Endothelial cell of umbilical vein (primary cell): ENCODE measurements around the gene ERBB4. TPM values are rescaled to one million over a fixed set of nuclear protein-coding genes. Genes with fewer than 3 reads are reported as not detected.
A peak's percentile ranks its signal among the peaks of the same experiment; 100 is the strongest.

Source experiments
- BruUV-seq: library from RNA; stranded (reverse); fragments of 400-500 nt; replicated peaks from 2 replicates; lab custom pipeline; 2021; lab: Mats Ljungman, UMichigan
- CTCF ChIA-PET: fragments of 300-600, 350-600 bp; sonication (Branson Sonifier 250); formaldehyde crosslinking; loops from one replicate; lab custom pipeline; 2021; ENCODE audit warnings: antibody characterized with exemption, inconsistent platforms; lab: Charles Lee
- POLR2A ChIA-PET: fragments of 300-600, 350-600 bp; sonication (Branson Sonifier 250); formaldehyde crosslinking; loops from one replicate; lab custom pipeline; 2021; ENCODE audit warnings: antibody characterized with exemption, inconsistent platforms; lab: Charles Lee
- DNase-seq: peaks from one replicate; pipeline ENCODE4 v3.0.0-alpha.2; 2011; ENCODE audit warnings: low read depth, low spot score
- FAIRE-seq: peaks from 2 replicates; lab custom pipeline; 2011; peaks lifted over from hg19 to GRCh38; lab: Jason Lieb, UNC
- H2AFZ ChIP-seq: 2 replicates; pipeline ENCODE4 v1.6.0; 2012; ENCODE audit warnings: low read depth, low read length, control low read depth, inconsistent platforms
- H3K27ac ChIP-seq: 2 replicates; pipeline ENCODE4 v1.5.1; 2011; ENCODE audit warnings: low read depth, mild to moderate bottlenecking, control low read depth, low read length, moderate library complexity; ENCODE audit not compliant: insufficient read depth
- H3K27me3 ChIP-seq, 2 experiments: 2 replicates each; pipeline versions ENCODE4 v1.6.0 to v1.6.1; 2011; ENCODE audit warnings: low read length in 2 of 2, mixed read lengths in 1 of 2; ENCODE audit not compliant: control insufficient read depth in 2 of 2, insufficient read depth in 2 of 2
- H3K36me3 ChIP-seq, 2 experiments: 2 replicates in 1 of 2; 3 replicates in 1 of 2; pipeline ENCODE4 v1.5.1; 2011; ENCODE audit warnings: low read length in 2 of 2, mild to moderate bottlenecking in 1 of 2, moderate library complexity in 1 of 2; ENCODE audit not compliant: control insufficient read depth in 2 of 2, insufficient read depth in 2 of 2; ENCODE audit errors: extremely low read depth in 1 of 2
- H3K4me1 ChIP-seq: 3 replicates; pipeline ENCODE4 v1.5.1; 2011; ENCODE audit warnings: mild to moderate bottlenecking, low read length; ENCODE audit not compliant: control insufficient read depth, insufficient read depth; ENCODE audit errors: extremely low read depth
- H3K4me2 ChIP-seq: 2 replicates; pipeline ENCODE4 v1.6.1; 2011; ENCODE audit warnings: low read length, control low read depth, mixed read lengths; ENCODE audit not compliant: insufficient read depth
- H3K4me3 ChIP-seq, 3 experiments: fragments of 200-600 bp in 1 of 3; sonication (generic), shearing (Covaris generic) in 1 of 3; replicated peaks in 1 of 3; 2 replicates each; pipeline ENCODE4 v1.5.1; 2011 to 2016; ENCODE audit warnings: control low read depth in 3 of 3, low read length in 3 of 3, mild to moderate bottlenecking in 2 of 3, inconsistent platforms in 1 of 3, low read depth in 1 of 3, moderate library complexity in 1 of 3; ENCODE audit not compliant: insufficient read depth in 1 of 3
- H3K79me2 ChIP-seq: 2 replicates; pipeline ENCODE4 v1.6.0; 2012; ENCODE audit warnings: low read length, inconsistent platforms; ENCODE audit not compliant: control insufficient read depth, insufficient read depth
- H3K9ac ChIP-seq: replicated peaks from 2 replicates; pipeline ENCODE3; 2011; ENCODE audit warnings: low read length, control low read depth; ENCODE audit not compliant: insufficient read depth; ENCODE audit errors: extremely low read depth
- H3K9me1 ChIP-seq: replicated peaks from 3 replicates; pipeline ENCODE4 v1.6.0; 2011; ENCODE audit warnings: mild to moderate bottlenecking, low read length; ENCODE audit not compliant: control insufficient read depth, insufficient read depth; ENCODE audit errors: extremely low read depth
- H3K9me3 ChIP-seq: replicated peaks from 2 replicates; pipeline ENCODE4 v1.5.1; 2012; ENCODE audit warnings: low read length, inconsistent platforms; ENCODE audit not compliant: control insufficient read depth, insufficient read depth
- H4K20me1 ChIP-seq: replicated peaks from 2 replicates; pipeline ENCODE3; 2011; ENCODE audit warnings: mild to moderate bottlenecking, low read length; ENCODE audit not compliant: control insufficient read depth, insufficient read depth; ENCODE audit errors: extremely low read depth
- EZH2 ChIP-seq: IDR thresholded peaks from 2 replicates; pipeline ENCODE4 v1.6.1; 2012; ENCODE audit warnings: borderline replicate concordance, low read depth, mild to moderate bottlenecking, moderate library complexity, low read length, inconsistent platforms; ENCODE audit not compliant: severe bottlenecking
- GATA2 ChIP-seq: IDR thresholded peaks from 2 replicates; pipeline ENCODE4 v1.7.0; 2011; ENCODE audit warnings: low read depth, mild to moderate bottlenecking, moderate library complexity, mixed read lengths, low read length; ENCODE audit not compliant: insufficient read length, insufficient read depth
- JUN ChIP-seq: IDR thresholded peaks from 2 replicates; pipeline ENCODE4 v1.6.1; 2011; ENCODE audit warnings: borderline replicate concordance, low read depth; ENCODE audit not compliant: insufficient read length, insufficient read depth
- MYC ChIP-seq: IDR thresholded peaks from one replicate; pipeline ENCODE4 v1.6.1; 2011; ENCODE audit warnings: mild to moderate bottlenecking, low read depth, low read length
- POLR2A ChIP-seq: IDR thresholded peaks from 2 replicates; pipeline ENCODE4 v1.6.1; 2012; ENCODE audit warnings: low read depth, mild to moderate bottlenecking, control low read depth, low read length
- POLR2AphosphoS5 ChIP-seq: IDR thresholded peaks from 2 replicates; pipeline ENCODE4 v1.6.1; 2012; ENCODE audit warnings: low read depth, mild to moderate bottlenecking, control low read depth, low read length, moderate library complexity; ENCODE audit not compliant: insufficient read depth
- dilution Hi-C: fragments of 300-500 bp; cut with MboI; formaldehyde crosslinking; loops from one replicate; pipeline ENCODE4 v1.15.0; 2019; ENCODE audit warnings: low sequenced_read_pairs; ENCODE audit not compliant: extremely low pct_ligation_motif_present
- intact Hi-C: fragments of 100-400 bp; cut with micrococcal nuclease; formaldehyde crosslinking; loops from one replicate; pipeline ENCODE4 v1.10.0; 2022
- polyA plus RNA-seq, 4 experiments: library from polyadenylated mRNA; depleted of rRNA in 3 of 4; stranded (reverse) in 3 of 4; unstranded in 1 of 4; fragments of >200 nt; gene quantifications; 2 replicates each; pipeline versions ENCODE4 v1.2.1 to v1.2.3, GENCODE V29; 2011 to 2012; ENCODE audit warnings: missing spikeins in 1 of 4
- total RNA-seq: library from RNA; stranded (reverse); gene quantifications from 2 replicates; pipeline ENCODE4 v1.2.3, GENCODE V29; 2021
- TF ChIP-seq, protein P1 (sequence below), 2 donors: IDR thresholded peaks; 1 replicate in 1 of 2; 2 replicates in 1 of 2; pipeline ENCODE4 v1.5.1; 2011; ENCODE audit warnings: low read length in 2 of 2, mild to moderate bottlenecking in 2 of 2, moderate library complexity in 2 of 2, control low read depth in 1 of 2, inconsistent platforms in 1 of 2, low read depth in 1 of 2; ENCODE audit not compliant: insufficient read depth in 1 of 2; ENCODE audit errors: extremely low read depth in 1 of 2
- TF ChIP-seq, protein P2 (sequence below): IDR thresholded peaks from 2 replicates; pipeline ENCODE4 v1.6.1; 2011; ENCODE audit not compliant: insufficient read depth, insufficient read length

ERBB4 gene
- total and polyA plus RNA-seq, 2 donors (not counting 3 experiments of a cell fraction or from before 2014, with no cell fraction given), result 0.01 to 0.27 TPM

DNA sequence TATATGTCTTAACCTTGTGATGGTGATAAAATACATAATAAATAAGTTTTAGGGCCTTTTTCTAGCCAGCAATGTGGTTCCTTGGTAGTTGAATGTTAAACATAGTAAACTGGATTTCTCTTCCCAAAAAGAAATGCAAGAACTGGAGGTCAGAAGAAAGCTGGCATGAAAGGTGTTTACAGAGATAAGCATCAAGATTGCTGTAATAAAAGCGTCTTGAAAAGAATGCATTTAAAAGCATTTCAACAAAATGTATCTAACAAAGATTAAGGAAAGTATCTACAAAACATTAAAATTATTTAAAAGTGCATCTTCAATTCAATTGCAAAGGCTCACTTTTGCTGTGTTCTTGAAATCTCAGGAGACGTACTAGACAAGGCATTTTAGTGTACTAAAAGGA is 419.0 kb downstream of the ERBB4 start:
- Histone ChIP-seq H3K4me2 (no peak overlapping the region), H2AFZ (no peak overlapping the region), H4K20me1 (no peaks in the 10 kb centered on the region), H3K79me2 (no peaks in the 10 kb centered on the region), H3K4me3 (no peak overlapping the region), H3K27ac (no peak overlapping the region), H3K4me1 (peaks cover 2% of the 10 kb centered on the region), H3K9me3 (no peaks in the 10 kb centered on the region), H3K27me3 (no peaks in the 10 kb centered on the region), H3K9ac (no peak overlapping the region), H3K36me3 (no peaks in the 10 kb centered on the region), H3K9me1 (no peaks in the 10 kb centered on the region)
- TF ChIP-seq, protein P1, sequence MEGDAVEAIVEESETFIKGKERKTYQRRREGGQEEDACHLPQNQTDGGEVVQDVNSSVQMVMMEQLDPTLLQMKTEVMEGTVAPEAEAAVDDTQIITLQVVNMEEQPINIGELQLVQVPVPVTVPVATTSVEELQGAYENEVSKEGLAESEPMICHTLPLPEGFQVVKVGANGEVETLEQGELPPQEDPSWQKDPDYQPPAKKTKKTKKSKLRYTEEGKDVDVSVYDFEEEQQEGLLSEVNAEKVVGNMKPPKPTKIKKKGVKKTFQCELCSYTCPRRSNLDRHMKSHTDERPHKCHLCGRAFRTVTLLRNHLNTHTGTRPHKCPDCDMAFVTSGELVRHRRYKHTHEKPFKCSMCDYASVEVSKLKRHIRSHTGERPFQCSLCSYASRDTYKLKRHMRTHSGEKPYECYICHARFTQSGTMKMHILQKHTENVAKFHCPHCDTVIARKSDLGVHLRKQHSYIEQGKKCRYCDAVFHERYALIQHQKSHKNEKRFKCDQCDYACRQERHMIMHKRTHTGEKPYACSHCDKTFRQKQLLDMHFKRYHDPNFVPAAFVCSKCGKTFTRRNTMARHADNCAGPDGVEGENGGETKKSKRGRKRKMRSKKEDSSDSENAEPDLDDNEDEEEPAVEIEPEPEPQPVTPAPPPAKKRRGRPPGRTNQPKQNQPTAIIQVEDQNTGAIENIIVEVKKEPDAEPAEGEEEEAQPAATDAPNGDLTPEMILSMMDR (IDR thresholded peaks at IDR 0.05; ENCODE audit: extremely low read depth in 1 of 2, insufficient read depth in 1 of 2, low read depth in 1 of 2, low read length in 2 of 2), result no peak
- no peak for TF ChIP-seq JUN
- TF ChIP-seq, protein P2, sequence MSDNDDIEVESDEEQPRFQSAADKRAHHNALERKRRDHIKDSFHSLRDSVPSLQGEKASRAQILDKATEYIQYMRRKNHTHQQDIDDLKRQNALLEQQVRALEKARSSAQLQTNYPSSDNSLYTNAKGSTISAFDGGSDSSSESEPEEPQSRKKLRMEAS, result no peak
- ChIA-PET POLR2A (no interaction called here), CTCF (interaction anchor here (1.6 kb wide), 1 partner anchor 16 kb away, joined by 3 read pairs; no protein-coding TSS in a partner anchor)
- intact Hi-C loops, result no loop called here
- DNase-seq (no peak), FAIRE-seq (no peak)
- no TSS peak for BruUV-seq
- dilution Hi-C loops, result no loop called here

- no TSS peak for BruUV-seq
Measured at GRCh38 chr2:212117926-212118325, 420.7 kb downstream of the ERBB4 start.

More at GRCh38 chr2:212117926-212118325, 420.7 kb downstream of the ERBB4 start:
- Histone ChIP-seq H3K4me1 (no peaks in the 10 kb centered on the region), H3K27me3 (no peaks in the 10 kb centered on the region), H3K9ac (no peak overlapping the region), H3K27ac (no peak overlapping the region), H3K4me2 (no peak overlapping the region), H3K36me3 (no peaks in the 10 kb centered on the region), H3K9me3 (no peaks in the 10 kb centered on the region), H3K79me2 (no peaks in the 10 kb centered on the region), H4K20me1 (no peaks in the 10 kb centered on the region), H3K9me1 (no peaks in the 10 kb centered on the region), H2AFZ (no peak overlapping the region), H3K4me3 (no peak overlapping the region)
- ChIA-PET POLR2A (no interaction called here), CTCF (interaction anchor here (1.3 kb wide), 1 partner anchor 12 kb away, joined by 3 read pairs; no protein-coding TSS in a partner anchor)
- intact Hi-C loops (no loop called here), dilution Hi-C loops (no loop called here)
- DNase-seq (peak; percentile 6), FAIRE-seq (no peak)
- no peak for TF ChIP-seq EZH2
- no peak for TF ChIP-seq POLR2AphosphoS5
- TF ChIP-seq POLR2A, result no peak
- no peak for TF ChIP-seq MYC
- no peak for TF ChIP-seq GATA2
- TF ChIP-seq, protein P2, result no peak
